Prostate gland (tissue), 2 donors: ENCODE data around the gene SSBP3. TPM values are rescaled to one million over a fixed set of nuclear protein-coding genes. Genes with fewer than 3 reads are reported as not detected.

Experiments
- DNase-seq: peaks from one replicate; pipeline ENCODE4 v3.0.0-alpha.2; 2019; ENCODE audit warnings: low spot score
- H3K27ac ChIP-seq, 2 donors: fragments of 200-600 bp; sonication (generic); 2 replicates each; pipeline ENCODE4 v1.5.1; 2017 to 2019
- H3K27me3 ChIP-seq: fragments of 200-600 bp; sonication (generic); replicated peaks from 2 replicates; pipeline ENCODE4 v1.5.1; 2019; ENCODE audit not compliant: insufficient read depth
- H3K36me3 ChIP-seq, 2 donors: fragments of 200-600 bp; sonication (generic); 1 replicate in 1 of 2; 2 replicates in 1 of 2; pipeline versions ENCODE4 v1.5.1 to v1.8.1; 2017 to 2019
- H3K4me1 ChIP-seq: fragments of 200-600 bp; sonication (generic); replicated peaks from 2 replicates; pipeline ENCODE4 v1.5.1; 2019
- H3K4me3 ChIP-seq, 2 donors: fragments of 200-600 bp; sonication (generic); 2 replicates each; pipeline ENCODE4 v1.5.1; 2017 to 2019
- H3K9me3 ChIP-seq: fragments of 200-600 bp; sonication (generic); 2 replicates; pipeline ENCODE4 v1.5.1; 2017
- POLR2A ChIP-seq: fragments of 450-650 bp; IDR thresholded peaks from one replicate; pipeline ENCODE4 v1.6.1; 2016; ENCODE audit warnings: antibody characterized with exemption, mild to moderate bottlenecking
- POLR2AphosphoS5 ChIP-seq: sonication (generic); formaldehyde crosslinking; IDR thresholded peaks from one replicate; pipeline ENCODE4 v1.6.1; 2017; ENCODE audit warnings: antibody characterized with exemption
- WGBS: methylation state at CpG from one replicate; pipeline ENCODE4 v1.1.5; 2018; 5-methylcytosine and 5-hydroxymethylcytosine counted together
- intact Hi-C: fragments of 100-400 bp; cut with DNase I; formaldehyde crosslinking; loops from one replicate; pipeline ENCODE4 v1.14.2; 2022
- total RNA-seq, 2 donors: library from RNA; depleted of rRNA; stranded (reverse); fragments of >200 nt; gene quantifications; one replicate each; pipeline ENCODE4 v1.1.0, GENCODE V29; 2016
- TF ChIP-seq, protein P1 (sequence below), 4 experiments: fragments of 200-600 bp in 2 of 4; fragments of 450-650 bp in 2 of 4; sonication (generic) in 2 of 4; IDR thresholded peaks; 1 replicate in 3 of 4; 2 replicates in 1 of 4; pipeline ENCODE4 v1.5.1; 2016 to 2019; ENCODE audit warnings: antibody characterized with exemption in 4 of 4, mild to moderate bottlenecking in 2 of 4, moderate library complexity in 2 of 4

The SSBP3 gene
- total RNA-seq, 2 donors from 2014 or later = 45.0 to 94.4 TPM

DNA sequence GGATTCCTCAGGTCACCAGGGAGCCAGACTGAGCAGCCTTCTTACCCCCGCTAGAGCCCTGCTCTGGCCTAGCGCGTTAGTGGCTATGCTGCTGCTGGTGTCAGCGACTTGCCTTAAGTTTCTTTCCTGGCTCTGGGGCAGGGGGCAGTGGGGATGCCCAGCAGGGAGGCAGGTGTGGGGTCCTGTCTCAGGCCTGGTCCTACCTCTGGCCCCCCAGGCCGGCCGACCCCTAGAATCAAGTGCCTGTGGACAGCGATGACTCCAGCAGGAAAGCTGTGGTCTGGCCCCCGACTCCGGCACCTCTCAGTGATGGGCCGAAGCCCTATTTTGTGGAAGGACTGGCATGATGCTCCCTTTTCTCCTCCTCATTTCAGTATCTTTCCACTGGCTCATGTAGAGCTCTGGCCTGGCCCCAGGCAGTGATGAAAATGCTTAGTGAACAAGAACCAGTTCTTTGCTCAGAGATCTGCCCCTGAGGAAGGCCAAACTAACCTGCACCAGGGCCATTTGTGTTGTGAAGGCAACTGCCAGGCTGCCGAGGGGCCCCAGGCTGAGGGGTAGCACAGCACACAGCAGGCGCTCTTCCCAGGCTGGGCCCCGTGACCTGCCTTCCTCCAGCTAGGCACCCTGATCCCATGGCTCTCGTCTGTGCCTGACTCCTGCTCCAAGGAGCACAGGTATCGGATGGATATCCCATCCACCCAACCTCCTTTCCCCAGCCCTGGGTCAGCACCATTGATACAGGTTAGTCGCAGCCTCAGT is 182.6 kb downstream of the SSBP3 start:
- H3K36me3 ChIP-seq = no peaks in the 10 kb centered on the region
- H3K4me1 ChIP-seq = peaks cover 4% of the 10 kb centered on the region
- H3K4me3 ChIP-seq = no peak overlapping the region
- no peak for DNase-seq
- 94% methylated on average over 16 of the region's 16 CpGs for WGBS
- H3K27me3 ChIP-seq = no peaks in the 10 kb centered on the region
- no peaks in the 10 kb centered on the region for H3K9me3 ChIP-seq
- intact Hi-C loops = no loop called here
- TF ChIP-seq, protein P1, sequence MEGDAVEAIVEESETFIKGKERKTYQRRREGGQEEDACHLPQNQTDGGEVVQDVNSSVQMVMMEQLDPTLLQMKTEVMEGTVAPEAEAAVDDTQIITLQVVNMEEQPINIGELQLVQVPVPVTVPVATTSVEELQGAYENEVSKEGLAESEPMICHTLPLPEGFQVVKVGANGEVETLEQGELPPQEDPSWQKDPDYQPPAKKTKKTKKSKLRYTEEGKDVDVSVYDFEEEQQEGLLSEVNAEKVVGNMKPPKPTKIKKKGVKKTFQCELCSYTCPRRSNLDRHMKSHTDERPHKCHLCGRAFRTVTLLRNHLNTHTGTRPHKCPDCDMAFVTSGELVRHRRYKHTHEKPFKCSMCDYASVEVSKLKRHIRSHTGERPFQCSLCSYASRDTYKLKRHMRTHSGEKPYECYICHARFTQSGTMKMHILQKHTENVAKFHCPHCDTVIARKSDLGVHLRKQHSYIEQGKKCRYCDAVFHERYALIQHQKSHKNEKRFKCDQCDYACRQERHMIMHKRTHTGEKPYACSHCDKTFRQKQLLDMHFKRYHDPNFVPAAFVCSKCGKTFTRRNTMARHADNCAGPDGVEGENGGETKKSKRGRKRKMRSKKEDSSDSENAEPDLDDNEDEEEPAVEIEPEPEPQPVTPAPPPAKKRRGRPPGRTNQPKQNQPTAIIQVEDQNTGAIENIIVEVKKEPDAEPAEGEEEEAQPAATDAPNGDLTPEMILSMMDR (IDR thresholded peaks at IDR 0.05) = no peak
- TF ChIP-seq POLR2A = no peak
- no peak for TF ChIP-seq POLR2AphosphoS5
- no peak overlapping the region for H3K27ac ChIP-seq

DNA sequence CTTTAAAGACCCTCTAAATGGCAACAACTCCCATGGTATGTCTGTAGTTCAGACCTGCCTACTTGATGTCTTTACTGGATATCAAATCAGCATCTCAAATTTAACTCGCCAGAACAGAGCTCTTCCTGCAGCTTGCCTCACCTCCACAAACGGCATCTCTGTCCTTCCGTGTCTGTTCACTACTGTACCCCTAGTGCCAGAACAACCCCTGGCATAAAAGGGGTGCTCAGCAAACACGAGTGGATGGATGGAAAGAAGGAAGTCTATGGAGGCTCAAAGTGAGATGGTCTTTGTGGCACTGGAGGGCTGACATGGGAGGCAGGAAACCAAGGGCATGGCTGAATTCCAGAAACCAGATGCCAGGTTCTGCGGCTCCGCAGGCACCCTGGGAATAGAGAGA is 183.5 kb downstream of the SSBP3 start:
- 67% methylated on average over 6 of the region's 6 CpGs for WGBS
- no peak overlapping the region for H3K27ac ChIP-seq

DNA sequence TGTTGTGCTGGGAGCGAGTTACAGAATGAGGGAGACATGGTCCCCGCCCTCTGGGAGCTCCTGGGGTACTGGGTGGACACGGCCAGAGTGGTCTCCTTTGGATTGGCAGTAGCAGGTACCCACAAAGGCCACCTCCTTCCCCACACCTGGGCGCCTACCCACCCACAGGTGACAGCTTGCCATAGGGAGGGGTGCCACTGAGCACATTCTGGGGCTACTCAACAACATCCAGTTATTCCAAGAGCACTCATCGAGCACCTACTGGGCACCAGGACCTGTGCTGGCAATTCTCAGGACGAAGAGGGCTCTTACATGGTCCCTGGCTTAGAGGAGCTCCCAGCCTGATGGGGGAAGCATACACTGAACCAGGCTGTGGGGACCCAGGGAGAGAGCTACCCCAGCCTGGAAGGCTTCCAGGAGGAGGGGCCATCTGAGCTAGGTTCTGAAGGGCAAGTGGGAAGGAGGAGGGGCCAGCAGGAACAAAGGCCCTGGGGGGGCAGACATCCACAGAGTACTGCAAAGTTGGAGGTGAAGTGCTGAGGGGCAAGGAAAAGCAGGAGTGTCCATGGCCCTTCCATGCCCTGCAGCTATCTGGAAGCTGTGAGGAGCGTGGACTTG is 184.2 kb downstream of the SSBP3 start:
- Histone ChIP-seq H3K27ac (no peak overlapping the region), H3K4me1 (peaks cover 4% of the 10 kb centered on the region), H3K4me3 (no peak overlapping the region), H3K27me3 (no peaks in the 10 kb centered on the region), H3K36me3 (peaks cover 0 to 7% of the 10 kb centered on the region in 2 donors), H3K9me3 (no peaks in the 10 kb centered on the region)
- intact Hi-C loops = no loop called here
- 88% methylated on average over 7 of the region's 7 CpGs for WGBS
- TF ChIP-seq POLR2A (no peak), POLR2AphosphoS5 (no peak)
- TF ChIP-seq, protein P1 (IDR thresholded peaks at IDR 0.05) = no peak
- no peak for DNase-seq

More for the DNA sequence above, 183.5 kb downstream of the SSBP3 start:
- no peak for TF ChIP-seq POLR2AphosphoS5
- Histone ChIP-seq H3K27me3 (no peaks in the 10 kb centered on the region), H3K4me3 (no peak overlapping the region), H3K36me3 (no peaks in the 10 kb centered on the region), H3K4me1 (peaks cover 4% of the 10 kb centered on the region), H3K9me3 (no peaks in the 10 kb centered on the region)
- intact Hi-C loops = no loop called here
- no peak for DNase-seq

DNA sequence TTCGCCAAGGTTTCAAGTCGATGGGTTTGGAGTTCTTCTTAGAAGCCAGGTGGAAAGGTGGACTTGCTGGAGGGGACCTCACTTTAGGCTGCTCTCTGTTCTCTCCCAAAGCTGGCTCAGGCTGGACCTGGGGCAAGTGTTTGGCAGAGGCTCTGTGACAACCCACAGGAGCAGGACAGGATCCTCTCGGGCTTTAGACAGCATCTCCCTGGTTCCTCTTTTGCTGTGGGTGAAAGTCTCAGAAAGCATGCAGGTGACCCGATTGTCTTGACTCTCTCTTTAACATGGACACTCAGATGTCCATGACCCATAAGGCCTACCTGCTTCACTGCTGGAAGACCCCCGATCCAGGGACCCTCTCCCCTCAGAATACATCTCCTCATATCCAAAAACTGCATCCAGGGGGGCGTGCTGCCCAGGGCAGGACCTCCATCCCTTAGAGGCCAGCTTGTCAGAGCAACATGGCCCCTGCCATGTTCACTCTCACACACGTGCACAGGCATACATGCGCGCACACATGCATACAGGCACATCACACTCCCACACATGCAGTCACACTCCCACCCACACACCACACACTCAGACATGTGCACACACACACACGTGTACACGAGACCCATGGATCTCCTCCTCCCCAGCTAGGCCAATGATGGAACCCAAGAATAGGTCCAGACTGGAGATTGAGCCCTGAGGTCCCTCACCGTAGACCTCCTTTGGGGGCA is 184.9 kb downstream of the SSBP3 start:
- WGBS = 91% methylated on average over 11 of the region's 12 CpGs
- DNase-seq = no peak

More for the DNA sequence above, 184.9 kb downstream of the SSBP3 start:
- no peaks in the 10 kb centered on the region for H3K9me3 ChIP-seq
- no peaks in the 10 kb centered on the region for H3K27me3 ChIP-seq
- H3K27ac ChIP-seq = no peak overlapping the region
- H3K4me1 ChIP-seq = peaks cover 4% of the 10 kb centered on the region
- intact Hi-C loops = no loop called here
- H3K36me3 ChIP-seq = peaks cover 3 to 14% of the 10 kb centered on the region in 2 donors
- no peak overlapping the region for H3K4me3 ChIP-seq
- TF ChIP-seq POLR2AphosphoS5 = no peak
- TF ChIP-seq, protein P1 (IDR thresholded peaks at IDR 0.05) = no peak
